GM18502 (cell line): ENCODE measurements around the gene GLDC.

Experiments
- ATAC-seq: cut with Tn5 transposase; IDR thresholded peaks from one replicate; pipeline ENCODE4 v1.9.1; 2021; ENCODE audit warnings: mild to moderate bottlenecking; ENCODE audit not compliant: unreplicated experiment, poor library complexity

GLDC gene

DNA sequence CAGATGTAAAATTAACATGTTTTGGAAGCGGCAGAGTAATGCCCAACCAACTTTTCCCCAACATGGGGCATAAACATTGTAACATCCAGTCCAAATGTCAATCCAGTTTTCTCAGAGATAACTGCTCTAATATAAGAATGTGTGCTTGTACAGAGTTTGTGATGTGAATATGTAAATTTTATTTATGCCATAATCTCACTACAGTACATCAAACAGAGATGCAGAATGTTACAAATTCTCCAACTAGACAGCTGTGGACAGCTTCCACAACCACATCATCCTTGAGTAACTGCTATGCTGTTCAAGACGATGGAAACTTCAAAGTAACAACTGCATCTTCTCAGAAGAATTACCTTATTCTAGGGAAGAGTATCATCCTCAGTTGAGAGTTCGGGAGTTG lies 109.9 kb downstream of the GLDC start:
- no peak for ATAC-seq

DNA sequence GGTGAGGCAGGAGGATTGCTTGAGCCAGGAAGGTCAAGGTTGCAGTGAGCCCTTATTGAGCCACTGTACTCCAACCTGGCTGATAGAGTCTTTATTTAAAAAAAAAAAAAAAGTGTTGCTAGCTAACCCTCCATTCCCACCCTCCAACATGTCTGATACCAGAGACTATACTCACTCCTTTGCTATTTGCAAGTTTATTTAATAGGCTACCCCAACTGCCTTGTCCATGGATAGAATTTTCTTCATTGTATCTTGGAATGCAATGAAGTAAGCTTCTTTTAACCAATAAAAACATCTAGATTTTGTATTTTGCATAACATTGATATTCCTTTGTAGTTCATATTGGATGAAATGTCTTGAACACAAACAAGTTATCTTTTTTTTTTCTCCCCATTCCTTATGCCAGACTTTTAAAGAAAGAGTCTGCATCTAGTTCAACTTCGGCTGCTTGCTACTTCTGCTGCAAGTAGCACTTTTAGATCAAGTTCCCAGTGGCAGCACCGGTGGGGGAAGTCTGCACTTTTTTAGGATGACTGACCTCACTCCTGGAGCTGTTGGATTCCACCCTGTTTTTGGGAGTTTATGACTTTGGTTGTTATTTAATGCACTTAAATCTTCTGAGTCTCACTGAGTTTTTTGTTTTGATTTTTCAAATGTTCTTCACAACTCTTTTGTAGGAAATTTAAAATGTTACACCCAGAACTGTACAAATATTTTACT lies 120.0 kb downstream of the GLDC start:
- no peak for ATAC-seq

DNA sequence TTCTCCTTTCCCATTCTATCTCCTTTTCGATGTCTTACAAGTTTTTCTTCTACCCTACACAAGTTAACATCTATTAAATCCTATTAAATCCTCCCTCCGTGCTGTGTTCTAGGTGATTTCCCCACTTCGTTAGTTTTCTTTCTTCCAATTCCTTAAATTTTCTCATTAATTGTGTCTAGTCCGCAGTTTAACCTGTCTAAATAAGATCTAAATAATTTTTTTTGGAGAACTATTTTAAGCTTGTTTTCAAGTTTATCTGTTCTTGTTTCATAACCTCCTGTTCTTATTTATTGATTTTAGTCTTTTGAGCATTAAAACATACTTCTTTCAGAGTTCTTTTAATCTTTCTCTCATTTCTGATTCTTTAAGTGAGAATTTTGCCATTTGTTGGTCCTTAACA lies 123.3 kb downstream of the GLDC start:
- ATAC-seq, result no peak

- no peak for ATAC-seq
Observed at GRCh38 chr9:6512085-6512657, 133.4 kb downstream of the GLDC start.

DNA sequence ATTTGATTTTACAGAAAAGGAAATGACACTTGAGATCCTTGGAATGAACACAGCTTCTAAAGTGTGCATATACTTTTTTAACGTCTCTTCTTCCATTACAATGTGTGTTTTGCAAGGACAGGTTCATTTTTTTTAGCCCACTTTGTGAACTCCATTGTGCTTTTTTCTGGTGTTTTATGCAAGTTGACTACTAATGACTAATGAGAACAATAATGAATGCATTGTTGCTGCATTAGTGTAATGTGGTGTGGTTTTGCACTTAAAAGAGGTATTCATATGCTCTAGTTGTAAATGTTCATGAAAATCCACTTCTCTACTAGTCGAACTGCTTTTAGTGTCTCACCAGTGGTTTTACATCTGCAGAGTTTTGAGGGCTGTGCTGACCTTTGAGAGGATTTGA lies 139.0 kb downstream of the GLDC start:
- no peak for ATAC-seq

DNA sequence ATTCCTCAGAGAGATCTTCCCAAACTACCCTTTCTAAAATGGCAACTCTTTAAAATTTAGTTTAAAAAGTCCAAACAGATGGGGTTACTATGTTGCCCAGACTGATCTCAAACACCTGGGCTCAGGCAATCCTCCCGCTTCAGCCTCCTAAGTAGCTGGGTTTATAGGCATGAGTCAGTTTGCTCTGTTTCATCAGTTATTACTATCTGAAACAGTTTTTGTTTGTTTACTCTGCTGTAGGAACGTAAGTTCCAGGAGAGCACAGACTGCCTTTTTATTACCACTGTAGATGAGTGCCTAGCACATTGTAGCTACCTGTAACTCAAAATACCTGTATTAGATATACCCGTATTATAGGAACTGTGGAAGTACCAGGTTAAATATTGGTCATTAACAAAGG lies 143.1 kb downstream of the GLDC start:
- ATAC-seq, result no peak

- no peak for ATAC-seq
Observed at GRCh38 chr9:6501526-6502210, 143.9 kb downstream of the GLDC start.

DNA sequence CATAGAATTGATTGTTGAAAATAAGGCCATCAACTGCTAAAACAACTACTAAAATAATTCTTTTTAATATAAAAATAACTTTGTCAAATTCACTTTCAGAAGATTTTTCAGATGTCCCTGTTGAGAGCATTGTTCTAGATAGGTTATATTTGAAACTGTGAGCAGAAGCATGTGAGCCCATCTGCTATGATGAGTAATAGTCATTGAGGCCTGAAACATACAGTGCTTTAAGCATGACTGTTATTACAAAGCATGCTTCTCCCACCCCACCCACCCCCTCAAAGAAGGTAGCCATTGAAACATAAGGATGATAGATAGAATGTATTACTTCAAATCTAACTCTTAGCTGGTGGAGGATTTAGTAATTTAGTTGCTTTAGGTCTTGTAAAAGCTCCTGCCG lies 146.5 kb downstream of the GLDC start:
- no peak for ATAC-seq

- ATAC-seq, result no peak
Observed at GRCh38 chr9:6495466-6495865, 150.1 kb downstream of the GLDC start.

DNA sequence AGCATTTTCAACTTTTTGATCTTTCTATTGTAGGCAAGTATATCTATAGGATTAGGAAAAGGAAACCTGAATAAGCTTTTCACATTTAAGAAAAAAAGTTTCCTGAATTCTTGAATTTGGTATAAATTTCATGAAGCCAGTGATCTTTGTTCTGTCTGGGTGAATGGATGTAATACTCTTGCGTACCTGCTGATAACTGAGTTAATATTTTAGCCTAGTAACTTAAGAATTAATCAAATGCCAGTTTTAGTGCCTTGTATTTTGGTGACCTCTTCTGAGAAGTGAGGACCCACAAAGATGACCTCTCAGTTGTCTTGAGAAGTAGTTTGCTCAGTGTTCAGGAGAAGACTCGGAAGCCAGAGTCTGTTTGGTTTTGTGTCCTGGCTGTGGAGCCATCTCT lies 154.7 kb downstream of the GLDC start:
- no peak for ATAC-seq

DNA sequence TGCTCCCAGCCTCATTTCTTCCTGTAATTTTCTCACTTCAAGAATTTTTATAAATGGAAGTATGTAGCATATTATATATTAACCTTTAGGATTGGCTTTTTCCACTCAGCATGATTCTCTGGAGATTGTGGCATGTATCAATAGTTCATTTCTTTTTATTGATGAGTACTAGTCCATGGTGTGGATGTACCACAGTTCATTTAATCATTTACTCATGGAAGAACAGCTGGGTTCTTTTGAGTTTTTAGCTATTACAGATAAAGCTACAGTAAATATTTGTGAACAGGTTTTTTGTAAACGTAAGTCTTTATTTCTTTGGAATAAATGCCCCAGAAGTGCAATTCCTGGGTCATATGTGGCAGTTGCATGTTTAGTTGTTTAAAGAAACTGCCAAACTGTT lies 156.4 kb downstream of the GLDC start:
- no peak for ATAC-seq

DNA sequence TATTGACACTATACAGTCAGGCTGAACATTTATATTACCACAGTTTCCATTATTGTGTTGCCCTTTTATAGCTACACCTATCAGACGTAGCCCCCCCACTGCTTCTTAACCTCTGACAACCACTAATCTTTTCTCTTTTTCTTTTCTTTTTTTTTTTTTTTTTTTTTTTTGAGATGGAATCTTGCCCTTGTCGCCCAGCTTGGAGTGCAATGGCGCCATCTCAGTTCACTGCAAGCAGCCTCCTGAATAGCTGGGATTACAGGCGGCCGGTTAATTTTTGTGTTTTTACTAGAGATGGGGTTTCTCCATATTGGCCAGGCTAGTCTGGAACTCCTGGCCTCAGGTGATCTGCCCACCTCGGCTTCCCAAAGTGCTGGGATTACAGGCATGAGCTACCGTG lies 157.1 kb downstream of the GLDC start:
- no peak for ATAC-seq

GRCh38 chr9:6484210-6484609 lies 161.3 kb downstream of the GLDC start:
- no peak for ATAC-seq
